ENCODE measurements around the gene CNNM1. TPM values are rescaled to one million over a fixed set of nuclear protein-coding genes. Genes with fewer than 3 reads are reported as not detected.

The CNNM1 gene
- total RNA-seq, 2 experiments from 2014 or later, result not detected

GRCh38 chr10:99396471-99396870, 67.3 kb downstream of the CNNM1 start:
- no peak overlapping the region for H2AFZ ChIP-seq (ENCODE audit: low read length)
- peaks cover 44% of the 10 kb centered on the region; the same call in 1 of the 2 replicates for H3K36me3 ChIP-seq (ENCODE audit: insufficient read depth, low read length)
- no peaks in the 10 kb centered on the region for H3K4me1 ChIP-seq (ENCODE audit: insufficient read depth, low read length, poor library complexity, severe bottlenecking)
- BruUV-seq (replicated peaks), result no TSS peak
- H3K4me2 ChIP-seq (ENCODE audit: low read length), result no peak overlapping the region
- no peak overlapping the region for H3K27ac ChIP-seq (ENCODE audit: low read depth, low read length, poor library complexity, severe bottlenecking)
- H4K20me1 ChIP-seq (ENCODE audit: insufficient read depth, low read length), result no peaks in the 10 kb centered on the region
- TF ChIP-seq, protein P1, sequence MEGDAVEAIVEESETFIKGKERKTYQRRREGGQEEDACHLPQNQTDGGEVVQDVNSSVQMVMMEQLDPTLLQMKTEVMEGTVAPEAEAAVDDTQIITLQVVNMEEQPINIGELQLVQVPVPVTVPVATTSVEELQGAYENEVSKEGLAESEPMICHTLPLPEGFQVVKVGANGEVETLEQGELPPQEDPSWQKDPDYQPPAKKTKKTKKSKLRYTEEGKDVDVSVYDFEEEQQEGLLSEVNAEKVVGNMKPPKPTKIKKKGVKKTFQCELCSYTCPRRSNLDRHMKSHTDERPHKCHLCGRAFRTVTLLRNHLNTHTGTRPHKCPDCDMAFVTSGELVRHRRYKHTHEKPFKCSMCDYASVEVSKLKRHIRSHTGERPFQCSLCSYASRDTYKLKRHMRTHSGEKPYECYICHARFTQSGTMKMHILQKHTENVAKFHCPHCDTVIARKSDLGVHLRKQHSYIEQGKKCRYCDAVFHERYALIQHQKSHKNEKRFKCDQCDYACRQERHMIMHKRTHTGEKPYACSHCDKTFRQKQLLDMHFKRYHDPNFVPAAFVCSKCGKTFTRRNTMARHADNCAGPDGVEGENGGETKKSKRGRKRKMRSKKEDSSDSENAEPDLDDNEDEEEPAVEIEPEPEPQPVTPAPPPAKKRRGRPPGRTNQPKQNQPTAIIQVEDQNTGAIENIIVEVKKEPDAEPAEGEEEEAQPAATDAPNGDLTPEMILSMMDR (conservative IDR thresholded peaks at IDR 0.05; ENCODE audit: low read length), result no peak
- TF ChIP-seq EZH2phosphoT487 (IDR thresholded peaks at IDR 0.05; ENCODE audit: borderline replicate concordance, low read depth, low read length), result no peak
- no peak for DNase-seq (ENCODE audit: low spot score)
- no peaks in the 10 kb centered on the region for H3K79me2 ChIP-seq (ENCODE audit: insufficient read depth, low read depth, low read length)
- POLR2A ChIA-PET, result interaction anchor here (0.6 kb wide), 1 partner anchor 161 kb away, joined by 4 read pairs; no protein-coding TSS in a partner anchor
- H3K9me2 ChIP-seq (ENCODE audit: insufficient read depth, low read length), result no peaks in the 10 kb centered on the region
- no peak overlapping the region for H3K4me3 ChIP-seq (ENCODE audit: low read depth, low read length, poor library complexity, severe bottlenecking)
- CTCF ChIA-PET (ENCODE audit: unreplicated experiment), result no interaction called here
- H3K9me3 ChIP-seq (ENCODE audit: low read length), result no peaks in the 10 kb centered on the region
- intact Hi-C loops (cut with micrococcal nuclease; ENCODE audit: unreplicated experiment), result loop anchor here (10.0 kb wide), 1 partner anchor 318 kb away; no protein-coding TSS in a partner anchor

DNA sequence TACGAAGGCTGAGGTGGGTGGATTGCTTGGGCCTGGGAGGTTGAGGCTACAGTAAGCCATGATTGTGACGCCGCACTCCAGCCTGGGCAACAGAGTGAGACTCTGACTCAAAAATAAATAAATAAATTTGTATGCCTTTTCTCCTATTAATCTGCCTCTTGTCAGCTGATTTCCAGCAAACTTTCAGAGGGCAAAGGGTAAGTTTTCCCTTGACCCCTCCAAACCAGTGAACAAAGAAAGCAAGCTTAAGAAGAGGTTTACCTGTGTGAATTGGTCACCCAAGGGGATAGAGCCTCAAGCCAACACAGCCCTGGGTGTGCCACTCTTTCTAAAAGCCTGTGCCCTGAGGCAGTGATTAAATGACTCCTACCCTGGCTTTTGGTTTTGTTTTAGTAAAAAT, 70.5 kb downstream of the CNNM1 start:
- Histone ChIP-seq H2AFZ (ENCODE audit: low read length) (no peak overlapping the region), H4K20me1 (ENCODE audit: insufficient read depth, low read length) (no peaks in the 10 kb centered on the region), H3K4me2 (ENCODE audit: low read length) (no peak overlapping the region), H3K36me3 (ENCODE audit: insufficient read depth, low read length) (peaks cover 70% of the 10 kb centered on the region), H3K9me2 (ENCODE audit: insufficient read depth, low read length) (no peaks in the 10 kb centered on the region), H3K27ac (ENCODE audit: low read depth, low read length, poor library complexity, severe bottlenecking) (no peak overlapping the region), H3K4me3 (ENCODE audit: low read depth, low read length, poor library complexity, severe bottlenecking) (no peak overlapping the region), H3K79me2 (ENCODE audit: insufficient read depth, low read depth, low read length) (no peaks in the 10 kb centered on the region), H3K9me3 (ENCODE audit: low read length) (no peaks in the 10 kb centered on the region), H3K4me1 (ENCODE audit: insufficient read depth, low read length, poor library complexity, severe bottlenecking) (no peaks in the 10 kb centered on the region)
- TF ChIP-seq, protein P1 (conservative IDR thresholded peaks at IDR 0.05; ENCODE audit: low read length), result no peak
- no peak for TF ChIP-seq EZH2phosphoT487 (IDR thresholded peaks at IDR 0.05; ENCODE audit: borderline replicate concordance, low read depth, low read length)
- ChIA-PET POLR2A (interaction anchor here (0.6 kb wide), 1 partner anchor 260 kb away, joined by 3 read pairs; no protein-coding TSS in a partner anchor), CTCF (ENCODE audit: unreplicated experiment) (no interaction called here)
- intact Hi-C loops (cut with micrococcal nuclease; ENCODE audit: unreplicated experiment), result loop anchor here (10.0 kb wide), 1 partner anchor 315 kb away; no protein-coding TSS in a partner anchor
- DNase-seq (ENCODE audit: low spot score), result no peak
- no TSS peak for BruUV-seq (replicated peaks)

GRCh38 chr10:99403674-99404073, 74.5 kb downstream of the CNNM1 start:
- no peaks in the 10 kb centered on the region for H3K9me3 ChIP-seq (ENCODE audit: low read length)
- TF ChIP-seq, protein P1 (conservative IDR thresholded peaks at IDR 0.05; ENCODE audit: low read length), result no peak
- no peak for TF ChIP-seq EZH2phosphoT487 (IDR thresholded peaks at IDR 0.05; ENCODE audit: borderline replicate concordance, low read depth, low read length)
- H4K20me1 ChIP-seq (ENCODE audit: insufficient read depth, low read length), result no peaks in the 10 kb centered on the region
- H3K27ac ChIP-seq (ENCODE audit: low read depth, low read length, poor library complexity, severe bottlenecking), result no peak overlapping the region
- peaks cover 73% of the 10 kb centered on the region for H3K36me3 ChIP-seq (ENCODE audit: insufficient read depth, low read length)
- no peaks in the 10 kb centered on the region for H3K4me1 ChIP-seq (ENCODE audit: insufficient read depth, low read length, poor library complexity, severe bottlenecking)
- no peak for DNase-seq (ENCODE audit: low spot score)
- ChIA-PET POLR2A (no interaction called here), CTCF (ENCODE audit: unreplicated experiment) (no interaction called here)
- BruUV-seq (replicated peaks), result no TSS peak
- H3K4me3 ChIP-seq (ENCODE audit: low read depth, low read length, poor library complexity, severe bottlenecking), result no peak overlapping the region
- intact Hi-C loops (cut with micrococcal nuclease; ENCODE audit: unreplicated experiment), result no loop called here
- H3K4me2 ChIP-seq (ENCODE audit: low read length), result no peak overlapping the region
- H3K9me2 ChIP-seq (ENCODE audit: insufficient read depth, low read length), result no peaks in the 10 kb centered on the region
- no peaks in the 10 kb centered on the region for H3K79me2 ChIP-seq (ENCODE audit: insufficient read depth, low read depth, low read length)
- no peak overlapping the region for H2AFZ ChIP-seq (ENCODE audit: low read length)
